Activated B cell treated with CpG ODN at 0.5 μM for 24 hours (primary cell): ENCODE data around the gene KLF13. TPM values are rescaled to one million over a fixed set of nuclear protein-coding genes. Genes with fewer than 3 reads are reported as not detected.

Experiments used
- ATAC-seq: fragments of 200-7000 bp; cut with Tn5 transposase; one replicate; pipeline ENCODE4 v1.10.0; 2021; ENCODE audit warnings: low read depth, mild to moderate bottlenecking, moderate library complexity
- CTCF ChIA-PET: fragments of 350-600 bp; sonication (Branson Sonifier 250); formaldehyde crosslinking; loops from one replicate; lab custom pipeline; 2021; ENCODE audit warnings: antibody characterized with exemption; lab: Charles Lee
- POLR2A ChIA-PET: fragments of 350-600 bp; sonication (Branson Sonifier 250); formaldehyde crosslinking; loops from one replicate; lab custom pipeline; 2021; ENCODE audit warnings: antibody characterized with exemption; lab: Charles Lee
- DNase-seq: peaks from one replicate; pipeline ENCODE4 v3.0.0; 2022
- H3K27ac Mint-ChIP-seq: one replicate; pipeline ENCODE4 v1.8.0; 2020; ENCODE audit warnings: mixed read lengths
- H3K27me3 Mint-ChIP-seq: one replicate; pipeline ENCODE4 v1.8.0; 2021; ENCODE audit warnings: mixed read lengths
- H3K36me3 Mint-ChIP-seq: one replicate; pipeline ENCODE4 v1.8.0; 2021; ENCODE audit warnings: low read depth, mixed read lengths
- H3K4me1 Mint-ChIP-seq: one replicate; pipeline ENCODE4 v1.8.0; 2021; ENCODE audit warnings: mixed read lengths
- H3K4me3 Mint-ChIP-seq: one replicate; pipeline ENCODE4 v1.8.0; 2020; ENCODE audit warnings: mild to moderate bottlenecking, mixed read lengths
- H3K9me3 Mint-ChIP-seq: one replicate; pipeline ENCODE4 v1.8.0; 2020; ENCODE audit warnings: mixed read lengths
- CTCF ChIP-seq: fragments of 200-600 bp; IDR thresholded peaks from one replicate; pipeline ENCODE4 v1.8.0; 2022; ENCODE audit warnings: antibody characterized with exemption, mild to moderate bottlenecking
- intact Hi-C: fragments of 100-400 bp; cut with micrococcal nuclease; formaldehyde crosslinking; loops from one replicate; pipeline ENCODE4 v1.15.1; 2024
- total RNA-seq: library from RNA; stranded (reverse); gene quantifications from 2 replicates; pipeline ENCODE4 v1.2.3, GENCODE V29; 2022

Gene KLF13
- total RNA-seq, 1 donor from 2014 or later, result 178 TPM

GRCh38 chr15:31324806-31325594 lies 1.6 kb upstream of the KLF13 start:
- no peak for ATAC-seq
- Mint-ChIP-seq H3K27me3 (no peaks in the 10 kb centered on the region), H3K4me1 (peaks cover 56% of the 10 kb centered on the region), H3K4me3 (peak overlapping the region; percentile 93), H3K27ac (peak overlapping the region; percentile 98), H3K9me3 (no peaks in the 10 kb centered on the region), H3K36me3 (peaks cover 15% of the 10 kb centered on the region)
- intact Hi-C loops, result loop anchor here (1.0 to 5.0 kb wide), 5 partner anchors 8 to 547 kb away; partner anchors contain the start of genes MTMR10 and OTUD7A
- CTCF ChIA-PET, result interaction anchor here (1.7 to 4.2 kb wide), 7 partner anchors 41 to 164 kb away, joined by 4 to 47 read pairs (median 9); no protein-coding TSS in a partner anchor
- no peak for DNase-seq
- TF ChIP-seq CTCF, result no peak
- POLR2A ChIA-PET, result interaction anchor here (1.0 to 8.9 kb wide), 27 partner anchors 8 to 699 kb away, joined by 3 to 406 read pairs (median 12); partner anchors contain the start of gene ARHGAP11B

- TF ChIP-seq CTCF, result no peak
- ATAC-seq (peak; percentile 2), DNase-seq (peak; percentile 60)
- H3K27me3 Mint-ChIP-seq, result no peaks in the 10 kb centered on the region
- peaks cover 22% of the 10 kb centered on the region for H3K36me3 Mint-ChIP-seq
- CTCF ChIA-PET, result interaction anchor here (0.7 to 4.2 kb wide), 13 partner anchors 28 to 163 kb away, joined by 3 to 47 read pairs (median 5); no protein-coding TSS in a partner anchor
- intact Hi-C loops, result loop anchor here (1.0 to 5.0 kb wide), 11 partner anchors 8 to 547 kb away; partner anchors contain the start of genes MTMR10 and OTUD7A
- H3K4me3 Mint-ChIP-seq, result peak overlapping the region; percentile 93
- H3K27ac Mint-ChIP-seq, result peak overlapping the region; percentile 98
- H3K9me3 Mint-ChIP-seq, result no peaks in the 10 kb centered on the region
- peaks cover 58% of the 10 kb centered on the region for H3K4me1 Mint-ChIP-seq
- POLR2A ChIA-PET, result interaction anchor here (0.5 to 8.9 kb wide), 36 partner anchors 9 to 701 kb away, joined by 3 to 406 read pairs (median 8); partner anchors contain the start of gene ARHGAP11B
These were observed 960 bp upstream of the KLF13 start for GRCh38 chr15:31325595-31326155.

- no peaks in the 10 kb centered on the region for H3K9me3 Mint-ChIP-seq
- H3K4me1 Mint-ChIP-seq, result peaks cover 66% of the 10 kb centered on the region
- H3K36me3 Mint-ChIP-seq, result peaks cover 25% of the 10 kb centered on the region
- CTCF ChIA-PET, result interaction anchor here (0.8 to 4.2 kb wide), 11 partner anchors 26 to 161 kb away, joined by 3 to 47 read pairs (median 3); no protein-coding TSS in a partner anchor
- peak overlapping the region; percentile 73 for H3K4me3 Mint-ChIP-seq
- TF ChIP-seq CTCF, result no peak
- POLR2A ChIA-PET, result interaction anchor here (0.5 to 8.9 kb wide), 38 partner anchors 8 to 335 kb away, joined by 3 to 406 read pairs (median 8); no protein-coding TSS in a partner anchor
- H3K27ac Mint-ChIP-seq, result no peak overlapping the region
- intact Hi-C loops, result loop anchor here (1.0 to 5.0 kb wide), 8 partner anchors 26 to 545 kb away; partner anchors contain the start of gene OTUD7A
- ATAC-seq, result peak; percentile 16
- no peaks in the 10 kb centered on the region for H3K27me3 Mint-ChIP-seq
- no peak for DNase-seq
These were observed 437 bp downstream of the KLF13 start for GRCh38 chr15:31326875-31327668.

DNA sequence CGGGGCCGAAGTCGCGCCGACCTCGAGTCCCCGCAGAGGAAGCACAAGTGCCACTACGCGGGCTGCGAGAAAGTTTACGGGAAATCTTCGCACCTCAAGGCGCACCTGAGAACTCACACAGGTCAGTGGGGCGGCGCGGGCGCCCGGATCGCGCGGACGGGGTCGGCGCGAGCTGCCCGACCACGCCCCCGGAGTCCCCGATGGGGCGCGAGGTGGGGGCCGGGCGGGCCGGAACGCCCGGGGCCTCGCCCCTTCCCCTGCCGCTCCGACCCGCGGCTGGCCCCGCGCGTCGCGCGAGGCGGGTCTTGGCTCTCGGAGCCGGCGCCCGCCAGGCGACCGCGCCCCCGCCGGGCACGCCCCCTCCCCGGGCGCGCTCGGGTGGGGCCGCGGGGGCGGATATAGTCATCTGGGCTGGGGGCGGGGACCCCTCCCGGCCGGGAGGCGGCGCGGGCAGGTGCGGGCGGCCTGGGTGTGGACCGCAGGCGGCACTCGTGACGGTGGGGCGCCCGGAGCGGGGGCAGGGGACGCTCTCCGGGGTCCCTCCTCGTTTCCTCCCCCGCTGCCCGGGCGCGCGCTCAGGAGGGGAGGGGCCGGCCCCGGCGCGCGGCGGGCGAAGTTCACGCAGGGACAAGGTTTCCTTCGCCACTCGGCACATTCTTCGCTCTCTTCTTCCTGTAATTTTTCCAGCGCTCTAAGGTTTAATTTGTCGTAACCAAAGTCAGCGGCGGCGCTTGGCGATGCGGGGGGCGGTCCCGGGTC lies 1.2 kb downstream of the KLF13 start:
- ChIA-PET CTCF (interaction anchor here (1.2 to 4.2 kb wide), 5 partner anchors 33 to 161 kb away, joined by 4 to 47 read pairs (median 5); no protein-coding TSS in a partner anchor), POLR2A (interaction anchor here (0.5 to 8.9 kb wide), 21 partner anchors 11 to 160 kb away, joined by 3 to 406 read pairs (median 8); no protein-coding TSS in a partner anchor)
- ATAC-seq (peak; percentile 7), DNase-seq (peak; percentile 80)
- H3K27me3 Mint-ChIP-seq, result no peaks in the 10 kb centered on the region
- intact Hi-C loops, result loop anchor here (1.0 to 5.0 kb wide), 5 partner anchors 18 to 544 kb away; partner anchors contain the start of genes MTMR10 and OTUD7A
- no peaks in the 10 kb centered on the region for H3K9me3 Mint-ChIP-seq
- peak overlapping the region; percentile 88 for H3K4me3 Mint-ChIP-seq
- no peak overlapping the region for H3K27ac Mint-ChIP-seq
- peaks cover 70% of the 10 kb centered on the region for H3K4me1 Mint-ChIP-seq
- H3K36me3 Mint-ChIP-seq, result peaks cover 30% of the 10 kb centered on the region
- no peak for TF ChIP-seq CTCF
